GM18526 (cell line): ENCODE results near the gene MYRFL.

Experiments
- POLR2A ChIP-seq: IDR thresholded peaks from 3 replicates; pipeline ENCODE4 v1.6.1; 2011; ENCODE audit not compliant: insufficient read length; ENCODE audit errors: extremely low read depth

MYRFL gene

GRCh38 chr12:69824966-69825560 is at the start of gene MYRFL:
TSS of gene MYRFL (plus strand) at chr12:69825227. CDS start at chr12:69825518, 291 bp downstream.
- no peak for TF ChIP-seq POLR2A

- no peak for TF ChIP-seq POLR2A
Observed at GRCh38 chr12:69779928-69780327, 45.1 kb upstream of the MYRFL start.

DNA sequence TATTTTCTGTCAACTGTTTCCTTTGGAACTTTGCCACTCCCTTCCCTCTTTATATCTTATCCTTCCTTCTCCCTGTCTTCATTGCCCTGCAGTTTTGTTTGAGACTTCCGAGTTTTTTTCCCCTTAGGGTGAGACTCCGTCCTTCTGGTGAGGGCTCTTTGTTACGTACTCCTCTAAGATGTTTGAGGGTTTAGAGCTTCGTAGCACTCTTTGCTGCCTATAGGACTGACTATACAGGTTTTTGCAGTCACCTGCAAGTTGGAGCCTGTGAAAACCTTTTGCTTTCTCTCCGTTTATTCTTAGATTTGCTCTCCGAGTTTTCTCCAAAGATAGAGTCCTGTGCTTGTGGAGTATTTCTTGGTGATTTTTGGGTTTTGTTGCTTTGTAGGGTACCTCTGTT is 41.7 kb upstream of the MYRFL start:
- TF ChIP-seq POLR2A: no peak

GRCh38 chr12:69789351-69789750 is 35.7 kb upstream of the MYRFL start:
- no peak for TF ChIP-seq POLR2A

GRCh38 chr12:69792533-69792932 is 32.5 kb upstream of the MYRFL start:
- no peak for TF ChIP-seq POLR2A

DNA sequence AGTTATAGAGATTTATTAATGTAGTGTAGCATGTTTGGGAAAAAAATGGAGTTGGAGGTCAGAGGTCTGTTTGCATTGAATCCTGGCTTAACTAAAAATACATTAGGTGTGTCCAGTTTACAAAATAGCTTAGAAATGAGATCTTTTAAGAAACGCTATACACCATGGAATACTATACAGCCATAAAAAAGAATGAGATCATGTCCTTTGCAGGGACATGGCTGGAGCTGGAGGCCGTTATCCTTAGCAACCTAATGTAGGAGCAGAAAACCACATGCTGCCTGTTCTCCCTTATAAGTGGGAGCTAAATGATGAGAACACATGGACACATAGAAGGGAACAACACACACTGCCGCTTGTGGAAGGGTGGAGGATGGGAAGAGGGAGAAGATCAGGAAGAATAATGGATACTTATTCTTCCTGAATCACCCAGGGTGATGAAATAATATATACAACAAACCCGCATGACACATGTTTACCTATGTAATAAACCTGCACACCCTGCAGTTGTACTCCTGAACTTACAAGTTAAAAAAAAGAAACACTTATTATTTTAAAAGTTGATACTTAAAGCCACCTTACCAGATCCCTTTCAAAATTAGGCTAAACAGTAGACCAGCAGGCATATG is 14.0 kb upstream of the MYRFL start:
- TF ChIP-seq POLR2A: no peak

DNA sequence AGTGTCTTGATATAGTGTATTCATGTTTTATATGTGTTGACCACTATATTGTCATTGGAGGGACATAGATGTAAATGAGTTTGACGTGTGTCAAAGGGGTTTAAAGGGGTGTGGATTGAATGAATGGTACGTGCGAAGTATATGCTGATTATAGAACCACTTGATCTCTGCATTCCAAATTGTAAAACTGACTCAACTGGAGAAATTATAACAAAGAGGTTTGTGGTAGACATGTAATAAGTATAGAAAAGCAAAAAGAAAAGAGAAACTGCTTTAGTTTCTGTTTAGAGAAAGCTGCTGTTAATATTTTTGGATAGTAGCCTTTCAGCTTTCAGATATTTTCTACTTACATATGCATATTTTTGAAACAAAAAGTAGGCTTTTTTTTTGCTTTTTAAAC is 8.9 kb upstream of the MYRFL start:
- no peak for TF ChIP-seq POLR2A

- TF ChIP-seq POLR2A: no peak
Observed at GRCh38 chr12:69821032-69821455, 4.0 kb upstream of the MYRFL start.

DNA sequence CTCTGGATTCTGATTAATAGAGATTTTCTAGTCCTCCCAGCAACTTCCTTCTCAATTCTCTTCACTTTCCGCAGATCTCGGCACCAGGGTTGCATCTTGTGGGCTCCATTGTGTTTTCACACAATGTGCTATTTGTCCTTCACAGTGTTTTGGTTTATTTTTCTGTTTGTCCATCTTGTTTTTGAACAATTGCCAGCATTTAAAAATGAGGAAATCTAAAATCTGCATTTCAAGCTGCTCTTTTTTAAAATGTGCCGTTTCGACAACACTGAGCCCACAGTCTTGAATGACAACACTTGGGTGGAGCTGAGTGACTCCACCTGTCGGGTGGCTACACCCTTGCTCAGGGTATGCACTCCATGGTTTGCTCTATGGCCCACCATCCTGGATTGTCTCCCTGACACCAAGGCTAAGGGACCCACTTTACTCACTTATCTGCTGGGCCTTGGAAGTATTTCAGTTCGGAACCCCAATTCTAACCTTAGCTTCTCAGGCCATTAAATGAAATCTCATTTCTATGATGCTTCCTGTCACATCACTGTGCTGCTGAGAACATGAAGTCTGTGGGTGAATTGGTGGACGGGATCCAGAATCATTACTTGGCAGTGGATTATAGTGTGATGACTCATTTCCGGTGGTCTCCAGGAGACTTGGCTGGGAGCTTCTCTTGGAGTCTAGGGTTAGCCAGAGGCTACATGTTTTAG is 3.4 kb upstream of the MYRFL start:
- TF ChIP-seq POLR2A: no peak

- no peak for TF ChIP-seq POLR2A
Observed at GRCh38 chr12:69822201-69822860, 2.7 kb upstream of the MYRFL start.

DNA sequence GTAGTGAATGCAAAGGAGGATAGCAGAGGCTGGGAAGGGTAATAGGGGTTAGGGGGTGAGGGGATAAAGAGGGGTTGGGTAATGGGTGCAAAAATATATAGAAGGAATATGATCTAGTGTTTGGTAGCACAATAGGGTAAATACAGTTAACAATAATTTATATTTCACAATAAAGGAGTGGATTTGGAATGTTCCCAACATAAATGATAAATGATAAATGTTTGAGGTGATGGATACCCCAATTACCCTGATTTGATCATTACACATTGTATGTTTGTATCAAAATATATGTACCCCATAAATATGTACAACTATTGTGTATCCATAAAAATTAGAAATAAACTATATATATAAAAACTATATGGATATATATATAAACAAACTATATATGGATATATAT is 999 bp upstream of the MYRFL start:
- no peak for TF ChIP-seq POLR2A

GRCh38 chr12:69828897-69829296 is 3.9 kb downstream of the MYRFL start:
- no peak for TF ChIP-seq POLR2A

- TF ChIP-seq POLR2A: no peak
Observed at GRCh38 chr12:69833696-69834095, 8.7 kb downstream of the MYRFL start.

GRCh38 chr12:69834147-69834546 is 9.1 kb downstream of the MYRFL start:
- TF ChIP-seq POLR2A: no peak

GRCh38 chr12:69834576-69834975 is 9.5 kb downstream of the MYRFL start:
- no peak for TF ChIP-seq POLR2A

GRCh38 chr12:69835081-69835480 is 10.1 kb downstream of the MYRFL start:
- TF ChIP-seq POLR2A: no peak
